Nephron progenitor cell (in vitro differentiated cells): ENCODE data around the gene LRBA.

Source experiments
- DNase-seq: peaks from one replicate; pipeline ENCODE4 v3.0.0; 2021
- H3K27ac Mint-ChIP-seq: 2 replicates; pipeline ENCODE4 v1.8.0; 2021; ENCODE audit warnings: mild to moderate bottlenecking, moderate library complexity, mixed read lengths
- H3K27me3 Mint-ChIP-seq: 2 replicates; pipeline ENCODE4 v1.8.0; 2021; ENCODE audit warnings: mild to moderate bottlenecking, low read depth, mixed read lengths; ENCODE audit not compliant: poor library complexity
- H3K36me3 Mint-ChIP-seq: 2 replicates; pipeline ENCODE4 v1.8.0; 2021; ENCODE audit warnings: low read depth, mixed read lengths
- H3K4me1 Mint-ChIP-seq: 2 replicates; pipeline ENCODE4 v1.8.0; 2021; ENCODE audit warnings: mixed read lengths
- H3K4me3 Mint-ChIP-seq: 2 replicates; pipeline ENCODE4 v1.8.0; 2021; ENCODE audit warnings: mild to moderate bottlenecking, moderate library complexity, mixed read lengths
- H3K9me3 Mint-ChIP-seq: 2 replicates; pipeline ENCODE4 v1.8.0; 2021; ENCODE audit warnings: mild to moderate bottlenecking, moderate library complexity, mixed read lengths
- CTCF ChIP-seq: fragments of 200-600 bp; sonication (generic); IDR thresholded peaks from 2 replicates; pipeline ENCODE4 v1.5.0; 2021; ENCODE audit warnings: antibody characterized with exemption

The LRBA gene

GRCh38 chr4:150447356-150447755 is 567.7 kb downstream of the LRBA start:
- Mint-ChIP-seq H3K27me3 (no peaks in the 10 kb centered on the region), H3K36me3 (no peaks in the 10 kb centered on the region), H3K9me3 (no peaks in the 10 kb centered on the region), H3K4me1 (no peaks in the 10 kb centered on the region), H3K27ac (no peak overlapping the region), H3K4me3 (no peak overlapping the region)
- no peak for TF ChIP-seq CTCF
- DNase-seq = no peak

- Mint-ChIP-seq H3K36me3 (peaks cover 10% of the 10 kb centered on the region), H3K27ac (no peak overlapping the region), H3K27me3 (no peaks in the 10 kb centered on the region), H3K4me3 (no peak overlapping the region), H3K9me3 (no peaks in the 10 kb centered on the region), H3K4me1 (no peaks in the 10 kb centered on the region)
- TF ChIP-seq CTCF = no peak
- no peak for DNase-seq
These were observed 575.6 kb downstream of the LRBA start for GRCh38 chr4:150439451-150439933.

- peaks cover 13% of the 10 kb centered on the region for H3K36me3 Mint-ChIP-seq
- DNase-seq = no peak
- H3K4me1 Mint-ChIP-seq = no peaks in the 10 kb centered on the region
- no peak overlapping the region for H3K4me3 Mint-ChIP-seq
- H3K27ac Mint-ChIP-seq = no peak overlapping the region
- H3K27me3 Mint-ChIP-seq = no peaks in the 10 kb centered on the region
- no peaks in the 10 kb centered on the region for H3K9me3 Mint-ChIP-seq
- no peak for TF ChIP-seq CTCF
These were observed 578.3 kb downstream of the LRBA start for GRCh38 chr4:150436598-150437370.

- DNase-seq = no peak
- Mint-ChIP-seq H3K36me3 (peaks cover 13% of the 10 kb centered on the region), H3K4me1 (no peaks in the 10 kb centered on the region), H3K27ac (no peak overlapping the region), H3K4me3 (no peak overlapping the region), H3K27me3 (no peaks in the 10 kb centered on the region), H3K9me3 (no peaks in the 10 kb centered on the region)
- no peak for TF ChIP-seq CTCF
These were observed 583.9 kb downstream of the LRBA start for GRCh38 chr4:150431221-150431620.

- no peaks in the 10 kb centered on the region for H3K4me1 Mint-ChIP-seq
- no peak for TF ChIP-seq CTCF
- H3K27ac Mint-ChIP-seq = no peak overlapping the region
- H3K9me3 Mint-ChIP-seq = no peaks in the 10 kb centered on the region
- DNase-seq = no peak
- no peaks in the 10 kb centered on the region for H3K36me3 Mint-ChIP-seq
- H3K4me3 Mint-ChIP-seq = no peak overlapping the region
- no peaks in the 10 kb centered on the region for H3K27me3 Mint-ChIP-seq
These were observed 589.9 kb downstream of the LRBA start for GRCh38 chr4:150425161-150425560.

- TF ChIP-seq CTCF = no peak
- H3K9me3 Mint-ChIP-seq = no peaks in the 10 kb centered on the region
- no peaks in the 10 kb centered on the region for H3K4me1 Mint-ChIP-seq
- no peaks in the 10 kb centered on the region for H3K36me3 Mint-ChIP-seq
- H3K27me3 Mint-ChIP-seq = no peaks in the 10 kb centered on the region
- no peak for DNase-seq
- no peak overlapping the region for H3K4me3 Mint-ChIP-seq
- no peak overlapping the region for H3K27ac Mint-ChIP-seq
These were observed 591.6 kb downstream of the LRBA start for GRCh38 chr4:150423503-150423902.
